Measurements from ENCODE around the gene SS18L1.

- TF ChIP-seq CTCF (conservative IDR thresholded peaks at IDR 0.05; ENCODE audit: low read depth in 2 of 2) = no peak
- TF ChIP-seq POLR2AphosphoS5 (IDR thresholded peaks at IDR 0.05; ENCODE audit: low read depth) = peak; percentile 31; the same call in 1 of the 2 replicates
- no peak for TF ChIP-seq ETS1 (IDR thresholded peaks at IDR 0.05)
- TF ChIP-seq REST (IDR thresholded peaks at IDR 0.05; ENCODE audit: unreplicated experiment) = no peak
- no peak for TF ChIP-seq EZH2 (IDR thresholded peaks at IDR 0.05; ENCODE audit: low read depth, unreplicated experiment)
- no peak for TF ChIP-seq JUNB (IDR thresholded peaks at IDR 0.05; ENCODE audit: unreplicated experiment)
- no peak for TF ChIP-seq CREB1 (CRISPR knock-in tag; IDR thresholded peaks at IDR 0.05; ENCODE audit: low read depth)
- TF ChIP-seq ZNF331 (CRISPR knock-in tag; IDR thresholded peaks at IDR 0.05; ENCODE audit: low read depth) = no peak
Measured at GRCh38 chr20:62120990-62121775, 22.4 kb upstream of the SS18L1 start.
